Trophoblast cell (in vitro differentiated cells and primary cell): ENCODE measurements around the gene TMSB4X.
A peak's percentile ranks its signal among the peaks of the same experiment; 100 is the strongest.
"Not testable (repeated sequence)": the region's sequence is repeated elsewhere in the genome, so short reads cannot be mapped to it uniquely, and the experiment has no call there.

Source experiments
- DNase-seq, 2 donors: peaks; one replicate each; pipeline ENCODE4 v3.0.0-alpha.2; 2016
- H2AFZ ChIP-seq: 2 replicates; pipeline ENCODE4 v1.6.1; 2013; ENCODE audit warnings: low read length, moderate library complexity, mild to moderate bottlenecking; ENCODE audit not compliant: insufficient read depth, poor library complexity
- H2AK5ac ChIP-seq: 2 replicates; pipeline ENCODE4 v1.6.1; 2013; ENCODE audit warnings: mild to moderate bottlenecking, low read length
- H2BK120ac ChIP-seq: 2 replicates; pipeline ENCODE4 v1.6.1; 2013; ENCODE audit warnings: low read length, mild to moderate bottlenecking, moderate library complexity; ENCODE audit not compliant: insufficient read depth, poor library complexity
- H2BK12ac ChIP-seq: 2 replicates; pipeline ENCODE4 v1.6.1; 2013; ENCODE audit warnings: mild to moderate bottlenecking, low read length, moderate library complexity
- H2BK5ac ChIP-seq: 2 replicates; pipeline ENCODE4 v1.6.1; 2013; ENCODE audit warnings: low read length, low read depth, moderate library complexity, mild to moderate bottlenecking; ENCODE audit not compliant: poor library complexity
- H3K14ac ChIP-seq: 2 replicates; pipeline ENCODE4 v1.6.1; 2013; ENCODE audit warnings: mild to moderate bottlenecking, low read length
- H3K18ac ChIP-seq: 2 replicates; pipeline ENCODE4 v1.6.1; 2013; ENCODE audit warnings: mild to moderate bottlenecking, low read length
- H3K23ac ChIP-seq: 2 replicates; pipeline ENCODE4 v1.6.1; 2013; ENCODE audit warnings: low read length
- H3K27ac ChIP-seq: 2 replicates; pipeline ENCODE4 v1.5.1; 2013; ENCODE audit warnings: low read depth, mild to moderate bottlenecking, inconsistent platforms, low read length, moderate library complexity
- H3K27me3 ChIP-seq: 2 replicates; pipeline ENCODE4 v1.6.1; 2013; ENCODE audit warnings: inconsistent platforms, mild to moderate bottlenecking, low read length, moderate library complexity; ENCODE audit not compliant: insufficient read depth
- H3K36me3 ChIP-seq, 2 experiments: 1 replicate in 1 of 2; 2 replicates in 1 of 2; pipeline ENCODE4 v1.6.1; 2013; ENCODE audit warnings: low read length in 2 of 2, mild to moderate bottlenecking in 2 of 2, moderate library complexity in 1 of 2; ENCODE audit not compliant: insufficient read depth in 2 of 2, control insufficient read depth in 1 of 2
- H3K4ac ChIP-seq: 2 replicates; pipeline ENCODE4 v1.6.1; 2013; ENCODE audit warnings: low read depth, mild to moderate bottlenecking, low read length, moderate library complexity
- H3K4me1 ChIP-seq, 2 experiments: 1 replicate in 1 of 2; 2 replicates in 1 of 2; pipeline ENCODE4 v1.6.1; 2013; ENCODE audit warnings: low read length in 2 of 2, mild to moderate bottlenecking in 2 of 2, moderate library complexity in 1 of 2; ENCODE audit not compliant: insufficient read depth in 2 of 2, control insufficient read depth in 1 of 2
- H3K4me2 ChIP-seq: 2 replicates; pipeline ENCODE4 v1.6.1; 2013; ENCODE audit warnings: inconsistent platforms, mild to moderate bottlenecking, low read length, moderate library complexity
- H3K4me3 ChIP-seq: 2 replicates; pipeline ENCODE4 v1.5.1; 2013; ENCODE audit warnings: mild to moderate bottlenecking, low read depth, low read length, inconsistent platforms
- H3K79me1 ChIP-seq: one replicate; pipeline ENCODE4 v1.6.1; 2013; ENCODE audit warnings: low read length
- H3K79me2 ChIP-seq: 2 replicates; pipeline ENCODE4 v1.6.1; 2013; ENCODE audit warnings: low read length, mild to moderate bottlenecking; ENCODE audit not compliant: control insufficient read depth, insufficient read depth, poor library complexity
- H3K9ac ChIP-seq: 2 replicates; pipeline ENCODE4 v1.6.1; 2013; ENCODE audit warnings: mild to moderate bottlenecking, low read length
- H3K9me3 ChIP-seq: 2 replicates; pipeline ENCODE4 v1.6.1; 2013; ENCODE audit warnings: low read depth, mild to moderate bottlenecking, control low read depth, inconsistent platforms, low read length; ENCODE audit not compliant: insufficient read depth
- H4K12ac ChIP-seq: 2 replicates; pipeline ENCODE4 v1.6.1; 2013; ENCODE audit warnings: low read depth, mild to moderate bottlenecking, low read length, moderate library complexity
- H4K8ac ChIP-seq: 2 replicates; pipeline ENCODE4 v1.6.1; 2013; ENCODE audit warnings: low read depth, mild to moderate bottlenecking, low read length, moderate library complexity
- H4K91ac ChIP-seq: one replicate; pipeline ENCODE4 v1.6.1; 2013; ENCODE audit warnings: low read depth, mild to moderate bottlenecking, low read length, moderate library complexity
- WGBS: extraction: QIAGEN DNeasy Blood & Tissue Kit; methylation state at CpG from one replicate; pipeline ENCODE4 v1.1.7; 2013; ENCODE audit warnings: missing lambda C conversion rate; ENCODE audit not compliant: insufficient read length, insufficient coverage; ENCODE audit errors: extremely low coverage; 5-methylcytosine and 5-hydroxymethylcytosine counted together

TMSB4X gene

GRCh38 chrX:13014111-13015096 lies 39.5 kb downstream of the TMSB4X start:
- H3K79me2 ChIP-seq = no peaks in the 10 kb centered on the region
- H3K36me3 ChIP-seq = no peaks in the 10 kb centered on the region
- H2BK5ac ChIP-seq = no peak overlapping the region
- H3K4me1 ChIP-seq = peaks cover 0 to 2% of the 10 kb centered on the region in 2 experiments
- H2BK12ac ChIP-seq = no peak overlapping the region
- no peak overlapping the region for H3K18ac ChIP-seq
- no peak overlapping the region for H4K91ac ChIP-seq
- H3K9me3 ChIP-seq = no peaks in the 10 kb centered on the region
- no peak overlapping the region for H3K4me2 ChIP-seq
- H2AK5ac ChIP-seq = no peak overlapping the region
- H3K23ac ChIP-seq = no peak overlapping the region
- H2AFZ ChIP-seq = no peak overlapping the region
- no peaks in the 10 kb centered on the region for H3K79me1 ChIP-seq
- H3K9ac ChIP-seq = no peak overlapping the region
- H4K8ac ChIP-seq = no peak overlapping the region
- H3K14ac ChIP-seq = no peak overlapping the region
- no peak overlapping the region for H4K12ac ChIP-seq
- WGBS = no CpG with 5 or more reads among the region's 7 CpGs
- no peaks in the 10 kb centered on the region for H3K27me3 ChIP-seq
- H3K27ac ChIP-seq = no peak overlapping the region
- H2BK120ac ChIP-seq = no peak overlapping the region
- no peak overlapping the region for H3K4ac ChIP-seq
- no peak overlapping the region for H3K4me3 ChIP-seq
- peak; percentile 82 to 91 for DNase-seq

DNA sequence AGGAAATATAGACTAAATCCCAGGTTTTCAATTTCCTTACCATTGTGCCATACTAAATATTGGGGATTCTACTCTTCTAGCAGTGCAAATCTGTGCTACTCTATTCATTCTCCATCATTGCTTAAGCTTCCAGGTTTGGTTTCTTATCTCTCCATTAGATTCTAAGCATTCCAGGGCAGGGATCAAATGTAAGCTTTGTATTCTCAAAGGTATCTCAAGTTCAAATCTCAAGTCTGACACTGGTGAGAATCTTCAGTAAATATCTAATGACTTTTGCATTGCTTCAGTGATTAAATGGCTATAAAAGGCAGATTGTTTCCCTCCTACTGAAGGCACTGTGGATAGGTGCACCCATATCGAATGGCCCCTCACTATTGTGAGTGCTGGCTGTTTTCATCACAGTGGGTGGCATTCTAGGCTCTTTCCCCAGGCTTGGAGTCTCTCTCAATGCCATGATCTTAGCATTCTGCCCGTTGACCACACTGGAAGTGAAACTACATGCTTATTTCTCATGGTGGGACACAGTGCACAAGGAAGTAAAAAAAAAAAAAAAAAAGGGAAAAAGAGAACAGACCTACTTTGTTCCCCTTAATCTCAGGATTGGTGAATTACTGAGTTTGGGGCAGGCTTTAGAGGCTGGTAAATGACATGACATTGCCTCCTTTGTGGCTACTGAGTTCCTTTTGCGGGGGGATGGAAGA lies 40.8 kb downstream of the TMSB4X start:
- no CpG with 5 or more reads among the region's 3 CpGs for WGBS
- H3K4me2 ChIP-seq = no peak overlapping the region
- H4K91ac ChIP-seq = no peak overlapping the region
- no peaks in the 10 kb centered on the region for H3K79me2 ChIP-seq
- no peak overlapping the region for H3K4ac ChIP-seq
- H3K4me1 ChIP-seq = peaks cover 0 to 2% of the 10 kb centered on the region in 2 experiments
- H3K23ac ChIP-seq = no peak overlapping the region
- H3K27me3 ChIP-seq = no peaks in the 10 kb centered on the region
- no peak overlapping the region for H2BK12ac ChIP-seq
- no peak overlapping the region for H3K4me3 ChIP-seq
- no peak overlapping the region for H3K18ac ChIP-seq
- no peak overlapping the region for H3K27ac ChIP-seq
- no peak overlapping the region for H2AFZ ChIP-seq
- no peaks in the 10 kb centered on the region for H3K36me3 ChIP-seq
- no peak overlapping the region for H3K9ac ChIP-seq
- no peak overlapping the region for H4K8ac ChIP-seq
- no peaks in the 10 kb centered on the region for H3K79me1 ChIP-seq
- no peak overlapping the region for H3K14ac ChIP-seq
- no peak overlapping the region for H4K12ac ChIP-seq
- DNase-seq = peak in 1 of 2 donors; percentile 57
- H2AK5ac ChIP-seq = no peak overlapping the region
- no peaks in the 10 kb centered on the region for H3K9me3 ChIP-seq
- no peak overlapping the region for H2BK5ac ChIP-seq
- no peak overlapping the region for H2BK120ac ChIP-seq

- not testable (repeated sequence) for H3K4ac ChIP-seq, H3K27me3 ChIP-seq, H3K23ac ChIP-seq, H3K79me1 ChIP-seq, H3K14ac ChIP-seq, H2AFZ ChIP-seq, H3K27ac ChIP-seq, H4K12ac ChIP-seq, H3K18ac ChIP-seq, H2AK5ac ChIP-seq, H3K36me3 ChIP-seq, H3K4me3 ChIP-seq, H3K9me3 ChIP-seq, H2BK120ac ChIP-seq, H4K8ac ChIP-seq, H3K4me1 ChIP-seq, H2BK5ac ChIP-seq, H2BK12ac ChIP-seq, H3K79me2 ChIP-seq, H3K9ac ChIP-seq, H4K91ac ChIP-seq, DNase-seq, H3K4me2 ChIP-seq
- WGBS = no CpG with 5 or more reads among the region's 6 CpGs
Observed at GRCh38 chrX:13016731-13017130, 41.8 kb downstream of the TMSB4X start.

DNA sequence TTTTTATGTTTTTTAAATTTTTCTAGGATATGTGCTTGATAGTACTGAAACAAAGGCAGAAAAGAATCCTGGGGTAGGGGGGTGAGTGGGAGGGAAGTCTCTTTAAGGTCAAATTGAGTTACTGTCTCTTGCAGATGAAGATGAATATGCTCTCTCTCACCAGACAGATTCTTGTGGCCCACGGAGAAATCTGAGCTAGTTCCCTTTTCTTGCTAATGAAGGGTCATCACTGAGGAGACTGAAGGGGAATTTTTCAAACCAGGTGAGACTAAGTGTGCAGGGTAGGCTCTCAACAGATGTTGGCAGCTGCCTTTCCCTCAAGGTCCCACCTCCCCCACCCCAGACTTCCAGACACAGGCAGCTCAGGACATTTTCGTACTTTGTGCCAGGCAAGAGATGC lies 48.0 kb downstream of the TMSB4X start:
- no peaks in the 10 kb centered on the region for H3K9me3 ChIP-seq
- H4K8ac ChIP-seq = no peak overlapping the region
- no peak overlapping the region for H3K4me3 ChIP-seq
- no peak overlapping the region for H2BK12ac ChIP-seq
- H4K12ac ChIP-seq = no peak overlapping the region
- no peak overlapping the region for H2AK5ac ChIP-seq
- H2AFZ ChIP-seq = no peak overlapping the region
- peaks cover 0 to 9% of the 10 kb centered on the region in 2 experiments for H3K4me1 ChIP-seq
- no peak overlapping the region for H2BK120ac ChIP-seq
- H3K27me3 ChIP-seq = no peaks in the 10 kb centered on the region
- DNase-seq = no peak
- H3K14ac ChIP-seq = no peak overlapping the region
- no peak overlapping the region for H3K9ac ChIP-seq
- no peak overlapping the region for H3K4me2 ChIP-seq
- H3K23ac ChIP-seq = no peak overlapping the region
- H3K79me1 ChIP-seq = peaks cover 3% of the 10 kb centered on the region
- no peak overlapping the region for H3K18ac ChIP-seq
- no peaks in the 10 kb centered on the region for H3K36me3 ChIP-seq
- no peak overlapping the region for H4K91ac ChIP-seq
- no peak overlapping the region for H3K27ac ChIP-seq
- WGBS = no CpG with 5 or more reads among the region's 2 CpGs
- H3K4ac ChIP-seq = no peak overlapping the region
- H3K79me2 ChIP-seq = no peaks in the 10 kb centered on the region
- no peak overlapping the region for H2BK5ac ChIP-seq
